ENCODE data around the gene RPS21. TPM values are rescaled to one million over a fixed set of nuclear protein-coding genes. Genes with fewer than 3 reads are reported as not detected.

The RPS21 gene
- total RNA-seq, 6 experiments from 2014 or later: 1,061 to 1,388 (median 1,229) TPM

- H3K27me3 Mint-ChIP-seq (ENCODE audit: insufficient read depth): peaks cover 2% of the 10 kb centered on the region; the same call in 1 of the 2 replicates
- no peak overlapping the region for H3K4me3 Mint-ChIP-seq
- no peak for DNase-seq
- TF ChIP-seq CTCF (IDR thresholded peaks at IDR 0.05): no peak
- H3K4me1 Mint-ChIP-seq (ENCODE audit: low read depth): no peaks in the 10 kb centered on the region
- H3K27ac Mint-ChIP-seq: no peak overlapping the region
- H3K36me3 Mint-ChIP-seq (ENCODE audit: low read depth): no peaks in the 10 kb centered on the region
- H3K9me3 Mint-ChIP-seq: no peaks in the 10 kb centered on the region
Measured at GRCh38 chr20:62361799-62362589, 24.9 kb upstream of the RPS21 start.

- H3K36me3 Mint-ChIP-seq (ENCODE audit: low read depth): no peaks in the 10 kb centered on the region
- TF ChIP-seq CTCF (IDR thresholded peaks at IDR 0.05): no peak
- H3K9me3 Mint-ChIP-seq: no peaks in the 10 kb centered on the region
- no peak for DNase-seq
- H3K27ac Mint-ChIP-seq: no peak overlapping the region
- no peak overlapping the region for H3K4me3 Mint-ChIP-seq
- peaks cover 2% of the 10 kb centered on the region; the same call in 1 of the 2 replicates for H3K27me3 Mint-ChIP-seq (ENCODE audit: insufficient read depth)
- H3K4me1 Mint-ChIP-seq (ENCODE audit: low read depth): no peaks in the 10 kb centered on the region
Measured at GRCh38 chr20:62362590-62362940, 24.3 kb upstream of the RPS21 start.

- Mint-ChIP-seq H3K4me3 (no peak overlapping the region), H3K27ac (no peak overlapping the region), H3K4me1 (ENCODE audit: low read depth) (no peaks in the 10 kb centered on the region), H3K27me3 (ENCODE audit: insufficient read depth) (peaks cover 2% of the 10 kb centered on the region), H3K9me3 (no peaks in the 10 kb centered on the region), H3K36me3 (ENCODE audit: low read depth) (no peaks in the 10 kb centered on the region)
- no peak; the same call in 1 of the 2 replicates for TF ChIP-seq CTCF (IDR thresholded peaks at IDR 0.05)
- DNase-seq: no peak
Measured at GRCh38 chr20:62362991-62363919, 23.6 kb upstream of the RPS21 start.

GRCh38 chr20:62363920-62364851, 22.7 kb upstream of the RPS21 start:
- H3K27me3 Mint-ChIP-seq (ENCODE audit: insufficient read depth): peaks cover 5% of the 10 kb centered on the region
- H3K4me3 Mint-ChIP-seq: no peak overlapping the region
- no peak for DNase-seq
- no peaks in the 10 kb centered on the region for H3K9me3 Mint-ChIP-seq
- H3K27ac Mint-ChIP-seq: no peak overlapping the region
- TF ChIP-seq CTCF (IDR thresholded peaks at IDR 0.05): no peak
- H3K4me1 Mint-ChIP-seq (ENCODE audit: low read depth): peaks cover 5% of the 10 kb centered on the region
- H3K36me3 Mint-ChIP-seq (ENCODE audit: low read depth): no peaks in the 10 kb centered on the region
